AG04449 (cell line): Measurements from ENCODE around the gene DYNLL1.
"Not testable (repeated sequence)": the region's sequence is repeated elsewhere in the genome, so short reads cannot be mapped to it uniquely, and the experiment has no call there.

Experiments used
- CTCF ChIA-PET: fragments of 350-600 bp; formaldehyde crosslinking; extraction: SDS; loops from one replicate; lab custom pipeline; 2021; ENCODE audit warnings: antibody characterized with exemption; lab: Yijun Ruan, JAX
- POLR2A ChIA-PET: fragments of 400-600, 350-600 bp; formaldehyde crosslinking; extraction: SDS; loops from one replicate; lab custom pipeline; 2020; ENCODE audit warnings: antibody characterized with exemption, inconsistent platforms; lab: Yijun Ruan, JAX
- DNase-seq: peaks from one replicate; pipeline ENCODE4 v3.0.0-alpha.2; 2010; ENCODE audit warnings: low read depth, low spot score
- H3K4me3 ChIP-seq: 2 replicates; pipeline ENCODE4 v1.5.1; 2011; ENCODE audit warnings: low read depth, mild to moderate bottlenecking, control low read depth, low read length
- TF ChIP-seq, protein P1 (sequence below): IDR thresholded peaks from one replicate; pipeline ENCODE4 v1.5.1; 2011; ENCODE audit warnings: mild to moderate bottlenecking, moderate library complexity, low read length, control low read depth, inconsistent platforms; ENCODE audit not compliant: insufficient read depth; ENCODE audit errors: missing control alignments

The DYNLL1 gene

GRCh38 chr12:120495731-120496412, at the start of gene DYNLL1:
Gene DYNLL1 (plus strand): TSS chr12:120496113. CDS start chr12:120496422, 309 bp downstream.
- DNase-seq = peak; percentile 54
- TF ChIP-seq, protein P1, sequence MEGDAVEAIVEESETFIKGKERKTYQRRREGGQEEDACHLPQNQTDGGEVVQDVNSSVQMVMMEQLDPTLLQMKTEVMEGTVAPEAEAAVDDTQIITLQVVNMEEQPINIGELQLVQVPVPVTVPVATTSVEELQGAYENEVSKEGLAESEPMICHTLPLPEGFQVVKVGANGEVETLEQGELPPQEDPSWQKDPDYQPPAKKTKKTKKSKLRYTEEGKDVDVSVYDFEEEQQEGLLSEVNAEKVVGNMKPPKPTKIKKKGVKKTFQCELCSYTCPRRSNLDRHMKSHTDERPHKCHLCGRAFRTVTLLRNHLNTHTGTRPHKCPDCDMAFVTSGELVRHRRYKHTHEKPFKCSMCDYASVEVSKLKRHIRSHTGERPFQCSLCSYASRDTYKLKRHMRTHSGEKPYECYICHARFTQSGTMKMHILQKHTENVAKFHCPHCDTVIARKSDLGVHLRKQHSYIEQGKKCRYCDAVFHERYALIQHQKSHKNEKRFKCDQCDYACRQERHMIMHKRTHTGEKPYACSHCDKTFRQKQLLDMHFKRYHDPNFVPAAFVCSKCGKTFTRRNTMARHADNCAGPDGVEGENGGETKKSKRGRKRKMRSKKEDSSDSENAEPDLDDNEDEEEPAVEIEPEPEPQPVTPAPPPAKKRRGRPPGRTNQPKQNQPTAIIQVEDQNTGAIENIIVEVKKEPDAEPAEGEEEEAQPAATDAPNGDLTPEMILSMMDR = no peak
- POLR2A ChIA-PET = interaction anchor here (0.6 to 1.9 kb wide), 13 partner anchors 10 to 204 kb away, joined by 3 to 8 read pairs (median 3); partner anchors contain the start of genes COQ5, RNU4-2 and SRSF9
- CTCF ChIA-PET = interaction anchor here (0.7 to 12.8 kb wide), 7 partner anchors 9 to 151 kb away, joined by 3 to 152 read pairs (median 3); partner anchors contain the start of gene SRSF9
- H3K4me3 ChIP-seq = peak within 1 kb of the TSS; percentile 91

- ChIA-PET CTCF (interaction anchor here (0.8 to 19.2 kb wide), 4 partner anchors 11 to 145 kb away, joined by 4 to 242 read pairs (median 10); partner anchors contain the start of genes SIRT4 and SRSF9), POLR2A (interaction anchor here (0.8 kb wide), 1 partner anchor 11 kb away, joined by 3 read pairs; no protein-coding TSS in a partner anchor)
- not testable (repeated sequence) for DNase-seq
- H3K4me3 ChIP-seq = peak overlapping the region; percentile 100
Measured at GRCh38 chr12:120446844-120447178, 49.1 kb upstream of the DYNLL1 start.

- no peak overlapping the region for H3K4me3 ChIP-seq
- TF ChIP-seq, protein P1 = no peak
- ChIA-PET CTCF (interaction anchor here (0.7 to 19.2 kb wide), 5 partner anchors 8 to 123 kb away, joined by 3 to 242 read pairs (median 6); partner anchors contain the start of gene SRSF9), POLR2A (no interaction called here)
- no peak for DNase-seq
Measured at GRCh38 chr12:120447992-120448391, 47.9 kb upstream of the DYNLL1 start.

GRCh38 chr12:120452524-120452923, 43.4 kb upstream of the DYNLL1 start:
- POLR2A ChIA-PET, DNase-seq, H3K4me3 ChIP-seq: not testable (repeated sequence)
- CTCF ChIA-PET = interaction anchor here (1.6 to 19.2 kb wide), 4 partner anchors 14 to 99 kb away, joined by 4 to 242 read pairs (median 5); partner anchors contain the start of gene SRSF9

DNA sequence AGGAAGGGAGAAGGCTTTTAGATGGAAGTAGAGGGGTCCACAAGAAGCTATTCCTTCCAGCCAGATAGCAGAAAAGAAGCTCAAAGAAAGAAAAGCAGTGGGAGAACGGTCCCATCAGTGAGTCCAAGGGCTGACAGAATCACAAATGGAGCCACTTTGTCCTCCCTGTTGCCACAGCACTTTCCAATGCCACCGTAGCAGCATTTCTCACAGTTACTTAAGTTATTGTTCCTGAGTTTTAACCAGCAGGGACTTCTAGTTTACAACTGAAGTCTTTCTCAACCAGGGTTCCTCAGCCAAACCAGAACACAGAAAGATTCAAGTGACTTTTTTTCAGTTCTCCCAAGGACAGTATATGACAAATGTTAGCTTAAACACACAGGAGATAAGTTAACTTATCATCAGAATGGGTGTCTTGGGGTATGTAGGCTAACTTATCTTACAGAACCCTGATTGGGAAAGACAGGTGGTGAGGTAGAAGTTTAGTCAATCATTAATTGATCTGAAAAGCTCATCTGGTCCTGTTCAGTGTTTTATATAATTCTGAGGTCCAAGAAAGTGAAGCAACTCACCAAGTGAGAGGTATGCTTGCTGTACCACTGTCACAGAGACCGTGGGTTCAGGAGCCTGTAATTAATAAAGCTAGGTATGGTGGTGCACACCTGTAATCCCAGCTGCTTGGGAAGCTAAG, 42.7 kb upstream of the DYNLL1 start:
- DNase-seq = no peak
- ChIA-PET POLR2A (no interaction called here), CTCF (interaction anchor here (0.5 to 19.2 kb wide), 5 partner anchors 13 to 100 kb away, joined by 3 to 242 read pairs (median 4); partner anchors contain the start of gene SRSF9)
- TF ChIP-seq, protein P1 = no peak
- H3K4me3 ChIP-seq = no peak overlapping the region

GRCh38 chr12:120453977-120454376, 41.9 kb upstream of the DYNLL1 start:
- POLR2A ChIA-PET = no interaction called here

More at GRCh38 chr12:120453977-120454376, 41.9 kb upstream of the DYNLL1 start:
- no peak overlapping the region for H3K4me3 ChIP-seq
- TF ChIP-seq, protein P1 = peak; percentile 26
- DNase-seq = no peak
- CTCF ChIA-PET = interaction anchor here (0.5 to 19.2 kb wide), 3 partner anchors 12 to 101 kb away, joined by 3 to 242 read pairs (median 4); partner anchors contain the start of gene SRSF9
